Measurements from ENCODE around the gene KLRF1.

KLRF1 gene

DNA sequence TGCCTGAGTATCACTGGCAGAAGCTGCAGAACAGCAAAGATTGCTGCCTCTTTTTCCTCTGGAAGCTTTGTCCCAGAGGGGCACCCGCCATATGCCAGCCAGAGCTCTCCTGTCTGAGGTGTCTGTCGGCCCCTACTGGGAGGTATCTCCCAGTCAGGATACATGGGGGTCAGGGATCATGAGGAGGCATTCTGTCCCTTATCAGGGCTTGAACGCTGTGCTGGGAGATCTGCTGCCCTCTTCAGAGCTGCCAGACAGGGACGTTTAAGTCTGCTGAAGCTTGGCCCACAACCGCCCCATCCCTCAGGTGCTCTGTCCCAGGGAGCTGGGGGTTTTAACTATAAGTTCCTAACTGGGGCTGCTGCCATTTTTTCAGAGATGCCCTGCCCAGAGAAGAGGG, 21.6 kb downstream of the KLRF1 start:
- H3K4me3 ChIP-seq (ENCODE audit: low read depth, low read length), result no peak overlapping the region
- TF ChIP-seq, protein P1, sequence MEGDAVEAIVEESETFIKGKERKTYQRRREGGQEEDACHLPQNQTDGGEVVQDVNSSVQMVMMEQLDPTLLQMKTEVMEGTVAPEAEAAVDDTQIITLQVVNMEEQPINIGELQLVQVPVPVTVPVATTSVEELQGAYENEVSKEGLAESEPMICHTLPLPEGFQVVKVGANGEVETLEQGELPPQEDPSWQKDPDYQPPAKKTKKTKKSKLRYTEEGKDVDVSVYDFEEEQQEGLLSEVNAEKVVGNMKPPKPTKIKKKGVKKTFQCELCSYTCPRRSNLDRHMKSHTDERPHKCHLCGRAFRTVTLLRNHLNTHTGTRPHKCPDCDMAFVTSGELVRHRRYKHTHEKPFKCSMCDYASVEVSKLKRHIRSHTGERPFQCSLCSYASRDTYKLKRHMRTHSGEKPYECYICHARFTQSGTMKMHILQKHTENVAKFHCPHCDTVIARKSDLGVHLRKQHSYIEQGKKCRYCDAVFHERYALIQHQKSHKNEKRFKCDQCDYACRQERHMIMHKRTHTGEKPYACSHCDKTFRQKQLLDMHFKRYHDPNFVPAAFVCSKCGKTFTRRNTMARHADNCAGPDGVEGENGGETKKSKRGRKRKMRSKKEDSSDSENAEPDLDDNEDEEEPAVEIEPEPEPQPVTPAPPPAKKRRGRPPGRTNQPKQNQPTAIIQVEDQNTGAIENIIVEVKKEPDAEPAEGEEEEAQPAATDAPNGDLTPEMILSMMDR (IDR thresholded peaks at IDR 0.05; ENCODE audit: low read depth, low read length), result no peak
- no peak for DNase-seq (ENCODE audit: low read depth, low spot score)
- in situ Hi-C loops (cut with HindIII; ENCODE audit: low sequenced_read_pairs), result no loop called here

DNA sequence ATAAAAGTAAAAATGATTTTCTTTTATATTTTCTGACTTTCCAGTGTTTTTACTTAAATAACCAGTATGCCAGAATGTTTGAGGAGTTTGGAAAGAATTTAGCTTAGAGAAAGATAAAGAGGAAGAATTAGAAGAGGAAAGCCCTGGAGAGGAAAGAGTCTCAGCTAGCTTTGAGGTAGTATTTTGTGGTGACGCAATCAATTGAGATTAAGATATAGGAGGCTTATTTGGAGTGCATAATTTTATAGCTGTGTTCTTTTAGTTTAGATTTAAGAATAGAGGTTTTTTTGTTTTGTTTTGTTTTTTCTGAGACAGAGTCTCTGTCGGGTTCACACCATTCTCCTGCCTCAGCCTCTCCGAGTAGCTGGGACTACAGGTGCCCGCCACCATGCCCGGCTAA, 23.8 kb downstream of the KLRF1 start:
- H3K4me3 ChIP-seq (ENCODE audit: low read depth, low read length), result no peak overlapping the region
- in situ Hi-C loops (cut with HindIII; ENCODE audit: low sequenced_read_pairs), result no loop called here
- no peak for DNase-seq (ENCODE audit: low read depth, low spot score)
- TF ChIP-seq, protein P1 (IDR thresholded peaks at IDR 0.05; ENCODE audit: low read depth, low read length), result no peak

DNA sequence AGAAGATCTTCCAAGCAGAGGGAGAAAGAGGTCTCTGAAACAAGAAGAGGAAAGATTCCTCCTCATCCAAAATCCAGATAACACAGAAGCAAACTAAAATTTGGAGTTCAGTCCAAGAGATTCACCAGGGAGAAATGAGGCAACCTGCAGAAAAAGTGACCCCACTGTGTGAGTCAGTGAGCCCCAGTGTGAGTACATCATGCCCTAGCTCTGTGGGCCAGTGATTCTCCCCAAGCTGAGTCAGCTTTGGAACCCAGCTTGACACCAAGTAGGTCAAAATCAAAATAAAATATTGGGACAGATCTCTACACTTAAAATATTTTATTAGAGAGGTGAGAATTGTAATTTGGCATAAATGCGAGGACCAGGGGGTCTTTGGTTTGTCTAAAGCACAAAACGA, 24.6 kb downstream of the KLRF1 start:
- in situ Hi-C loops (cut with HindIII; ENCODE audit: low sequenced_read_pairs), result no loop called here
- TF ChIP-seq, protein P1 (IDR thresholded peaks at IDR 0.05; ENCODE audit: low read depth, low read length), result no peak
- no peak overlapping the region for H3K4me3 ChIP-seq (ENCODE audit: low read depth, low read length)
- no peak for DNase-seq (ENCODE audit: low read depth, low spot score)

DNA sequence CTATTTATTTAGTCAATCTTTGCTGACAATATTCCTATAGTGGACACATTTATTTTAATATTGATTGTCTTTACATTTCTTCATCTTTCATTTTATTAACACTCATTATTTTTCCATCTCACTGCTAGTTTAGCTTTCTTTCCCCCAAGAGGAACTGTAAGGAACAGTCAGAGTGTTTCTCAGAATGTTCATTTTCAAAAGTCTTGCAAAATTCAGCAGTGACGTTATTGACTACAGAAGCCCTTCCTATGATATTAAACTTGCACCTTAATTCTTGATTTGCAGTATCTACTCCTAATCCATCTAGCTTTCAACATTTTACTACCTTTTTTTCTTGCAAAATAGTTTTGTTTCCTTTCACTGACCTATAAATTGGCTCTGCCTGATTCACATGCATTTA, 28.9 kb downstream of the KLRF1 start:
- TF ChIP-seq, protein P1 (IDR thresholded peaks at IDR 0.05; ENCODE audit: low read depth, low read length), result no peak
- DNase-seq (ENCODE audit: low read depth, low spot score), result no peak
- no peak overlapping the region for H3K4me3 ChIP-seq (ENCODE audit: low read depth, low read length)
- in situ Hi-C loops (cut with HindIII; ENCODE audit: low sequenced_read_pairs), result no loop called here

DNA sequence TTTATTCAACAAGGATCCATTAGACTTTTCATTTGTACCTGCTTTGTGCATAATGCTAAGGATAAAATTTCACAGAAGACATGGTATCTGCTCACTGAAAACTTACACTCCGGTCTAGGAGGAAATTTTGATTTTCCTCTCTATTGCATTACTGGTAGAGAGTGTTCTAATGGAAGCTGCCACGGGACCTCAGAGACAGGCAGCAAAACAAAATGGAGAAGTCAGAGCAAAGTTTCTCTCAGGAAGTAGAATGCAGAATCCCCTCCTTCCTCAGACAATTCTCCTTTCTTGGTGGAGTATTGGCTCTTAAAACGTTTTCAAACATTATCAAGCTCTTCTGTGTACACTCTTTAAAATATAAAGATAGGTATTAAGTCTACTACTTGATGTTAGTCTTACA, 29.6 kb downstream of the KLRF1 start:
- TF ChIP-seq, protein P1 (IDR thresholded peaks at IDR 0.05; ENCODE audit: low read depth, low read length), result no peak
- in situ Hi-C loops (cut with HindIII; ENCODE audit: low sequenced_read_pairs), result no loop called here
- no peak for DNase-seq (ENCODE audit: low read depth, low spot score)
- no peak overlapping the region for H3K4me3 ChIP-seq (ENCODE audit: low read depth, low read length)

DNA sequence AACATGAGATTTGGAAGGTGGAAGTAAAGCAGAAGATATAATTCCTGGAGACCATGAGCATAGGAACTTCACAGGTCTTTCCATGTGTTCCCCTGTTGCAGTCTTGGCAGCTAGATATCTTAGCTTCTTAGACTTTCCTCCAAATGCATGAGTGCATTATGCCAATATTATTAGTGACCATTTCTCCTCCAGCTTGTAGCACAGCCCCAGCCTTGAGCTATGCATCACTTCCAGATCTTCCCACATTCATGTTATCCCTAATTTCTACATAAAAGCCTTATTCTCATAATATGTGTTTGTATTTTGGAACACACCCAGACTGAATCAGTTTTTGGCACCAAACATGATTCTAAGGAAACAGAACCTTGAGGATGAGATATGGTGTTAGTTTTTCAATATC, 30.9 kb downstream of the KLRF1 start:
- TF ChIP-seq, protein P1 (IDR thresholded peaks at IDR 0.05; ENCODE audit: low read depth, low read length), result no peak
- no peak for DNase-seq (ENCODE audit: low read depth, low spot score)
- H3K4me3 ChIP-seq (ENCODE audit: low read depth, low read length), result no peak overlapping the region
- in situ Hi-C loops (cut with HindIII; ENCODE audit: low sequenced_read_pairs), result no loop called here
